Tongue (tissue), 3 donors: Measurements from ENCODE around the gene LRP6. TPM values are rescaled to one million over a fixed set of nuclear protein-coding genes. Genes with fewer than 3 reads are reported as not detected.

Source experiments
- DNase-seq: peaks from one replicate; pipeline ENCODE4 v3.0.0-alpha.2; 2015
- small RNA-seq: library from RNA; depleted of rRNA; stranded (forward); fragments of <200 nt; gene quantifications from one replicate; pipeline ENCODE3, GENCODE V24; 2014; ENCODE audit warnings: low replicate concordance
- total RNA-seq: library from RNA; depleted of rRNA; stranded (reverse); fragments of >200 nt; gene quantifications from one replicate; pipeline ENCODE4 v1.2.3, GENCODE V29; 2014

LRP6 gene
- total RNA-seq, 1 donor from 2014 or later = 77.6 TPM

GRCh38 chr12:12070674-12071656 lies 195.9 kb downstream of the LRP6 start, which contains the start of gene BCL2L14:
BCL2L14 (plus strand) TSS chr12:12070939; CDS start chr12:12079306, 8,367 bp downstream.
- no peak for DNase-seq

GRCh38 chr12:12069821-12070548 lies 196.9 kb downstream of the LRP6 start:
- DNase-seq = no peak

GRCh38 chr12:12068751-12069150 lies 198.1 kb downstream of the LRP6 start:
- no peak for DNase-seq

Small RNA genes lying within 50 kb of the gene (small RNA-seq; reads per million reads assigned to genes)
- not detected for gene RNU6-318P
- not detected for gene RNU6-545P

Other genes starting within 250 kb of the LRP6 start
- gene BCL2L14, start 196.1 kb downstream of the LRP6 start, total RNA-seq = not detected
- gene MANSC1, start 83.2 kb upstream of the LRP6 start, total RNA-seq = 6.4 TPM
- gene BORCS5, start 90.0 kb upstream of the LRP6 start, total RNA-seq = 35.7 TPM